Endothelial cell of umbilical vein (primary cell): Measurements from ENCODE around the gene GRM8.

Experiments
- EZH2 ChIP-seq: IDR thresholded peaks from 2 replicates; pipeline ENCODE4 v1.6.1; 2012; ENCODE audit warnings: borderline replicate concordance, low read depth, mild to moderate bottlenecking, moderate library complexity, low read length, inconsistent platforms; ENCODE audit not compliant: severe bottlenecking
- FOS ChIP-seq: IDR thresholded peaks from 2 replicates; pipeline ENCODE4 v1.6.1; 2011; ENCODE audit warnings: mild to moderate bottlenecking, low read length, moderate library complexity, borderline replicate concordance; ENCODE audit not compliant: insufficient read depth
- GATA2 ChIP-seq: IDR thresholded peaks from 2 replicates; pipeline ENCODE4 v1.7.0; 2011; ENCODE audit warnings: low read depth, mild to moderate bottlenecking, moderate library complexity, mixed read lengths, low read length; ENCODE audit not compliant: insufficient read length, insufficient read depth
- JUN ChIP-seq: IDR thresholded peaks from 2 replicates; pipeline ENCODE4 v1.6.1; 2011; ENCODE audit warnings: borderline replicate concordance, low read depth; ENCODE audit not compliant: insufficient read length, insufficient read depth
- MYC ChIP-seq: IDR thresholded peaks from one replicate; pipeline ENCODE4 v1.6.1; 2011; ENCODE audit warnings: mild to moderate bottlenecking, low read depth, low read length
- POLR2A ChIP-seq: IDR thresholded peaks from 2 replicates; pipeline ENCODE4 v1.6.1; 2012; ENCODE audit warnings: low read depth, mild to moderate bottlenecking, control low read depth, low read length
- POLR2AphosphoS5 ChIP-seq: IDR thresholded peaks from 2 replicates; pipeline ENCODE4 v1.6.1; 2012; ENCODE audit warnings: low read depth, mild to moderate bottlenecking, control low read depth, low read length, moderate library complexity; ENCODE audit not compliant: insufficient read depth
- TF ChIP-seq, protein P1 (sequence below), 2 donors: IDR thresholded peaks; 1 replicate in 1 of 2; 2 replicates in 1 of 2; pipeline ENCODE4 v1.5.1; 2011; ENCODE audit warnings: low read length in 2 of 2, mild to moderate bottlenecking in 2 of 2, moderate library complexity in 2 of 2, control low read depth in 1 of 2, inconsistent platforms in 1 of 2, low read depth in 1 of 2; ENCODE audit not compliant: insufficient read depth in 1 of 2; ENCODE audit errors: extremely low read depth in 1 of 2
- TF ChIP-seq, protein P2 (sequence below): IDR thresholded peaks from 2 replicates; pipeline ENCODE4 v1.6.1; 2011; ENCODE audit not compliant: insufficient read depth, insufficient read length

DNA sequence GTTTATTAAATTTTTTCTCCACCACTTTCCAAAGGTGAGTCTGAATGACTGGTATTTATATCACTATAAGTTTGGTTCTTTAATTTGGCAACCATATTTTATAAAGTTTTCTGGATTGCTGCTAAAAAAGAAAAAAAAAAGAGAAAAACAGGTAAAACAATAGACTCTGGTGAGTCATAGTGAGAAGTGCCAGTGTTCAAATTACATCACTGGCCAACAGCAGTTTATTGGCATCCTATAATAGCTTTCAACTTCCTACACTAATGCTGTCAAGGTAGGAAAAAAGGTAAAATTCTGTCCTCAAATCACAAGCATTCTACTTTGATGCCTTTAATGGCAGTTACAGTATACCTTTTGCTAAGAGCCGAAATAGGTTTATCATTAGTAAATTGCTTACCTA is 808.8 kb downstream of the GRM8 start:
- TF ChIP-seq, protein P1, sequence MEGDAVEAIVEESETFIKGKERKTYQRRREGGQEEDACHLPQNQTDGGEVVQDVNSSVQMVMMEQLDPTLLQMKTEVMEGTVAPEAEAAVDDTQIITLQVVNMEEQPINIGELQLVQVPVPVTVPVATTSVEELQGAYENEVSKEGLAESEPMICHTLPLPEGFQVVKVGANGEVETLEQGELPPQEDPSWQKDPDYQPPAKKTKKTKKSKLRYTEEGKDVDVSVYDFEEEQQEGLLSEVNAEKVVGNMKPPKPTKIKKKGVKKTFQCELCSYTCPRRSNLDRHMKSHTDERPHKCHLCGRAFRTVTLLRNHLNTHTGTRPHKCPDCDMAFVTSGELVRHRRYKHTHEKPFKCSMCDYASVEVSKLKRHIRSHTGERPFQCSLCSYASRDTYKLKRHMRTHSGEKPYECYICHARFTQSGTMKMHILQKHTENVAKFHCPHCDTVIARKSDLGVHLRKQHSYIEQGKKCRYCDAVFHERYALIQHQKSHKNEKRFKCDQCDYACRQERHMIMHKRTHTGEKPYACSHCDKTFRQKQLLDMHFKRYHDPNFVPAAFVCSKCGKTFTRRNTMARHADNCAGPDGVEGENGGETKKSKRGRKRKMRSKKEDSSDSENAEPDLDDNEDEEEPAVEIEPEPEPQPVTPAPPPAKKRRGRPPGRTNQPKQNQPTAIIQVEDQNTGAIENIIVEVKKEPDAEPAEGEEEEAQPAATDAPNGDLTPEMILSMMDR (IDR thresholded peaks at IDR 0.05; ENCODE audit: extremely low read depth in 1 of 2, insufficient read depth in 1 of 2, low read depth in 1 of 2, low read length in 2 of 2) = no peak
- TF ChIP-seq, protein P2, sequence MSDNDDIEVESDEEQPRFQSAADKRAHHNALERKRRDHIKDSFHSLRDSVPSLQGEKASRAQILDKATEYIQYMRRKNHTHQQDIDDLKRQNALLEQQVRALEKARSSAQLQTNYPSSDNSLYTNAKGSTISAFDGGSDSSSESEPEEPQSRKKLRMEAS = no peak
- TF ChIP-seq POLR2A = no peak
- TF ChIP-seq EZH2 = no peak
- TF ChIP-seq MYC = no peak
- TF ChIP-seq POLR2AphosphoS5 = no peak
- no peak for TF ChIP-seq JUN
- TF ChIP-seq FOS = no peak
- no peak for TF ChIP-seq GATA2
